Smooth muscle cell of the pulmonary artery (primary cell): ENCODE data around the gene ITFG1. TPM values are rescaled to one million over a fixed set of nuclear protein-coding genes. Genes with fewer than 3 reads are reported as not detected.

Experiments used
- total RNA-seq: library from RNA; depleted of rRNA; stranded (reverse); fragments of >200 nt; gene quantifications from 2 replicates; pipeline ENCODE4 v1.2.3, GENCODE V29; 2014

The ITFG1 gene
- 122 and 137 TPM in 2 replicates for total RNA-seq

GRCh38 chr16:47460711-47461597 is at the start of gene ITFG1, which contains the start of gene PHKB:
Gene ITFG1 (minus strand): TSS chr16:47461063. CDS start chr16:47461045, 18 bp downstream.
Gene PHKB (plus strand): TSS chr16:47461331. CDS start chr16:47461351, 20 bp downstream.

DNA sequence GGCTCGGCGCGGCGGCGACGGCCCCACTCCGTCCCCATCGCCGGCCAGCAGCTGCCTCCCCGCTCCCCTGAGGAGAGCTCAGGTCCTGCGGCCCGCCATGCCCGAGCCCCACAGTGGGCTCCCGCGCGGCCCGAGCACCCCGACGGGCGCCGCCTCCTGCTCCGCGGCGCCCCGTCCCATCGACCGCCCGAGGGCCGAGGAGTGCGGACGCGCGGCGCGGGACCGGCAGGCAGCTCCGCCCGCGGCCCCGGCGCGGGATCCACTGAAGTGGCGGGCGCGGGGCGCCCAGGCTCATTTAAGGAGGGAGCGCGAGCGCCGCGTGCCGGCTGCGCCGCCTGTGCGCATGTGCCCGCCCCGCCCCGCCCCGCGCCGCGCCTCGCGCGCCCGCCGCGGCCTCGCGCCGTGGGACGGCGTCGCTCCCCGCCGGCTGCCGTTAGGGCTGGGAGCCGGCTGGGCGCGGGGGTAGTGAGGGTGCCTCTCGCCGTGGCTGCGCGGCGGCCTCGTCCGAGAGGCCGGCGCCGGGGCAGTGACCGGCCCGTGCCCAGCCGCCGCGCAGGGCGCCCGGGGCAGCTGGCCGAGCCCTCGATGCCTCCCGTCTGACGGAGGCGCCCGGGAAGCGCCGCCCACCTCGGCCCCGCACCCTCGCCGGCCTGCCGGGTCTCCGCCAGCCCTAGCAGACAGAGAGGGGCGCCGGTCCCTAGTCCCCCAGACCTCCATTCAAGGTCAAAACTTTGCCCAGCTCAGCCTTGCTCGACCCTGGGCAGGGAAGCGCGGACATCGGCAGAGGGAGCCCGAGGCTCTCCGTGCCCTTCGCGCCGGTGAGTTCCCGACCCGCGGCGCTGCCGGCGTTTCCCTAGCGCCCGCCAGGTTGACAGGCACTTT is 316.9 kb downstream of the ITFG1 start, which contains the start of gene NETO2:
NETO2 (minus strand) TSS at position 269 of the 882 bp plus-strand sequence. CDS start 333 bp downstream, outside the sequence.

Other genes with a start within 250 kb of the ITFG1 start
- gene PHKB, start 268 bp upstream of the ITFG1 start, total RNA-seq: 69.0 and 85.5 TPM in 2 replicates